HG03025 (cell line): ENCODE measurements around the gene CTAG1A.
A peak's percentile ranks its signal among the peaks of the same experiment; 100 is the strongest.
"Not testable (repeated sequence)": the region's sequence is repeated elsewhere in the genome, so short reads cannot be mapped to it uniquely, and the experiment has no call there.

Experiments used
- ATAC-seq: cut with Tn5 transposase; IDR thresholded peaks from one replicate; pipeline ENCODE4 v1.9.1; 2021; ENCODE audit warnings: mild to moderate bottlenecking, moderate library complexity; ENCODE audit not compliant: unreplicated experiment, low FRiP score

The CTAG1A gene

DNA sequence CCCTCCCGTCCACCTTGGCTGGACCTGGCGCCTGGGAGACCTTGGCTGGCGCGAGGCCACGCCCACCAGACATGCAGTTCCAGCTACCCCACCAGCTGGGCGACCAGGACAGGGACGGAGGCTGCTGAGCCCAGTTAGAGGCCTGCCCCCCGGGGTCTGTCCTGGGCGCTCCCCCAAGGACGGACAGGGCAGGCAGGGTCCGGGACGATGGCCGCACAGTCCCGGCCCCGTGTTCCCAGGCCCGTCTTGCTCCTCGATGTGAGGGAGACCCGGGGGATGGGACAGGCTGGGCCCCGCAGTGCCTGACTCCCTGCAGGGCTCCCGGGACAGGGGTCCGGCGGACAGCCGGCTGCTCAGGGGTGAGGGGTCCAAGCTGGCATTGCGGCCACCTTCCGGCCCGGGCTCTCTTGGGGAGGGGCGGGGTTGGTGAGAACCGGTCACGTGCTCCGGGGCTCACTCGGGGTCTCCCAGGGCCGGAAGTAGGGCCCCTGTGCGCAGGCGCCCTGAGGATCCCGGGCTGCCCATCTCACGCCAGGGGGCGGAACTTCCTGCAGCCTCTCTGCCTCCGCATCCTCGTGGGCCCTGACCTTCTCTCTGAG is at the start of gene CTAG1A:
Gene CTAG1A, plus strand, starts transcription at position 549 of the 599 bp plus-strand sequence. CDS start 74 bp downstream, outside the sequence.
- ATAC-seq = not testable (repeated sequence)

- ATAC-seq = no peak
These were observed 49.0 kb upstream of the CTAG1A start for GRCh38 chrX:154535892-154536291.

DNA sequence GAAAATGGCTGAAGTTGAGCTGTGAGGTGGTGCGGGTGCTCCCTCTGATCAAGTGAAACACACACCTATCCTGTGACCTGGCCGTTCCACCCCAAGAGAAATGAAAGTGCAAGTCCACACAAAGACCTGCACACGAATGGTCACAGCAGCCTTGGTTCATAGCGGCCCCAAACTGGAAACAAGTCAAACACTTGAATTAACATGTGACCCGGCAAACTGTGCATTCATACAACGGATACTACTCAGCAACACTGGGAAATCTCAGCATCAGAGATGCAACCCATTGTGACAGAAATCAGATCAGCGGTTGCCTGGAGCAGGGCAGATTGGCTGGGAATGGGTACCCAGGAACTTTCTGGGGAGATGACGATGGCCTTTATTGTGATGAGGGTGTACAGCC is 45.9 kb upstream of the CTAG1A start:
- ATAC-seq = no peak

DNA sequence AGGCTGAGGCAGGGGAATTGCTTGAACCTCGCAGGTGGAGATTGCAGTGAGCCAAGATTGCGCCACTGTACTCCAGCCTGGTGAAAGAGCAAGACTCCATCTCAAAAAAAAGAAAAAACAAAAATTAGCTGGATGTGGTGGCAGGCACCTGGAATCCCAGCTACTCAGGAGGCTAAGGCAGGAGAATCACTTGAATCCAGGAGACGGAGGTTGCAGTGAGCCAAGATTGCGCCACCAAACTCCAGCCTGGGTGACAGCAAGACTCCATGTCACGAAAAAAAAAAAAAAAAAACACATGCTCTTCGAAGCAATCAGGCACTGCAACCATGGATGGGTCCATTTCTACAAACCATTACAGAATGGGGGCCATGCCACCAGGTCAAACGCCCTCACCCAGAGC is 44.6 kb upstream of the CTAG1A start:
- not testable (repeated sequence) for ATAC-seq

- ATAC-seq = no peak
These were observed 43.9 kb upstream of the CTAG1A start for GRCh38 chrX:154540897-154541535.

DNA sequence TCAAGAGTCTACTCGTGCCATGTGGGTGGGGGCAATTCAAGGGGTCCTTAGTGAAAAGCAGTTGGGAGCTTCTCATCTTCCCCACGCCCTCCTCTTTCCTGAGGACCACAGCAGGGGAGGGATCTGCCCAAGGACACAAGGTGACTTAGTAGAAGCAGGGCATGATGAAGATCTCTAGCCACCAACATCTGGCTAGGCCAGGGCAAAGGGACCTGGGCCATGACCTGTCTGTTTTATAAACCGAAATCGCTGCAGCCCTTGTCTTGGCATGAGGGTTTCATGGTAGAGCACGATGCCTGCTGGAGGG is 43.4 kb upstream of the CTAG1A start:
- no peak for ATAC-seq

- ATAC-seq = no peak
These were observed 42.8 kb upstream of the CTAG1A start for GRCh38 chrX:154541896-154542722.

GRCh38 chrX:154542723-154543424 is 42.1 kb upstream of the CTAG1A start:
- no peak for ATAC-seq

- no peak for ATAC-seq
These were observed 39.2 kb upstream of the CTAG1A start for GRCh38 chrX:154545673-154546274.

DNA sequence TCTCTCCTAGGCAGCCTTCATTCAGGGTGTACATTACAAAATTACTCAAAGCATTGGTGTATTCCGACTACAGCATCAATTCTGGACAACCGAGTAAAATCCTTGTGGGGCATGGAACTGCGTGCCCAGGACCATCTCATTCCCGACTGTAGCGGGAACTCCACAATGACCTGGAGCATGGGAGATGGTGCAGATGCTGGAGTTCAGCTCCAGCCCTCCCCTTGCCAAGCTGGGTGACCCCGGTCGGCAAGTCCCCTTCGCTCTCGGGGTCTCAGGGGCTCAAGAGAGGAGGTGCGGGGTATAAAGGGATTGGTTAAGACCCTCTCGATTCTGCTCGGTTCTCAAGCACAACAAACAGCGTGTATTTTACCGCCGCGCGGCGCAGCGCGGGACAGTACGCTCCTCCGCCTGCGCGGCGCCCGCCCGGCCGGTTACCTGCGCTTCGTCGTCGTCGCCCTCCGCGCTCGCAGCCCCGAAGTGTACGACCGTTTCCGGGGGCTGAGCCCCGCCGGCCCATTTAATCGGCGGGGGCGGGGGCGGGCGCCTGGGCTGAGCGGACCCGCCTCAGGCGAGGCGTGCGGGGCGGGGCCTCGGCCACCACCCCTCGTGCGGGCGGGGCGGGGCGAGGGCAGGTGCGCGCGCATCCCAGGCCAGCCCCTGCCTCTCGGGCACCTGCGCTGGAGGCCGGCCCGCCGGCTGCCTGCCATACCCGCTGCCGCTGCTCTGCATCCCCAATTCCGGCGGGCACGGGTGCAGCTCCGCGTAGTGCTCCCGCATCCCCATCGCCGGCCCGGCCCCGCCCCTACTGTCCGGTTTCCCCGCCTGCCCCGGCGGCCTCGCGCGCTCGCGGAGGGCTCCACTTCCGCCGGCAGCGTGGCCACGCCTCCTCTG is 38.3 kb upstream of the CTAG1A start, which contains the start of gene G6PD:
Gene G6PD, minus strand, starts transcription at position 493 of the 891 bp plus-strand sequence. CDS start 691 bp downstream, outside the sequence.
- peak; percentile 21 for ATAC-seq

DNA sequence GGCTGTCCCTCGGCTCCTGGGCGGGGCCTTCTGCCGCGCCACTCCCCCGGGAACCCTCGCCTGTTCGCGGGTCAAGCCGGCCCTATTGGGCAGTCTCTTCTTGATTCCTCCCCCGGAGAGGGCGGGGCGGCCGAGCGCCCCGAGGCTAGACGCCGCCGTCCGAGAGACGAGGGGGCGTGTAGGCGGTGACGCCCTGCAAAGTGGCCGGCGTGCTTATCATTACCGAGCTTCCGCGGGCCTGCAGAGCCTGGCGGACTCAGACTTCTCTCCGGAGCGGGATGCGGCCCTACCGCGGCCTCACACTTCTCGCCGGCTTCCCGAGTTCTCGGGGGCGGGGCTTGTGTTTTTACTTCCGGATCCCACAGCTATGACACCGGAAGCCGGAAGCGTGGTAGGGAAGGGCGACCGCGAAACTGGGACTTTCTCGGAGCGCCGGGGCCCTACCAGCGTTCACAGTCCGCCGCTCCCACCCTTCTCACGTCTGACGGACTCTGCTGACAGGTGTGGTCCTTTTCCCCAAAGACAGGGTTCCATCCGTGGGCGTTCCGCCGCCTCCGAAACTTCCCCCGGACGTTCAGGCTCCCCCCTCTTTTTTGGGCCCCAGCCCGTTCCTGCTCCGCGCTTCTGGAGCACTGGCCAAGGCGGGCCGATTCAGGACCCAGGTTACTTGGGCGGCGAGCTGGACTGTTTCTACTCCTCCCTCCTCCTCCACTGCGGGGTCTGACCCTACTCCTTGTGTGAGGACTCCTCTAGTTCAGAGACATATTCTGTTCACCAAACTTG is 37.5 kb upstream of the CTAG1A start, which contains the start of gene IKBKG:
Gene IKBKG, plus strand, starts transcription at position 376 of the 783 bp plus-strand sequence. CDS start 4,383 bp downstream, outside the sequence.
- peak; percentile 73 for ATAC-seq

- ATAC-seq = no peak
These were observed 37.0 kb upstream of the CTAG1A start for GRCh38 chrX:154548028-154548316.

DNA sequence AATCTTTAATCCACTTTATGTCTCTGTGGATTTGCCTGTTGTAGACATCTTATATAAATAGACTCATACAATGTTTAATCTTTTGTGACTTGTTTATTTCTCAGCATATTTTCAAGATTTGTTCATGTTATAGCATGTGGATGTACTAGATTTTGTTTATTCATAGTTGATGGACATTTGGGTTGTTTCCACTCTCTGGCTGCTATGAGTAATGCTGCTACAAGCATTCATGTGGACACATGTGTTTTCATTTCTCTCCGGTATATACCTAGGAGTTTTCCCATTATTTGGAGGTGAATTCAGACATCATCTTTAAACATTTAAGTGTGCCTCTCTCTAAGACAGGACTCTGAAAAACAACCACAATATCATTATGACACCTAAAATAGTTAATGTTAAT is 35.2 kb upstream of the CTAG1A start:
- ATAC-seq = no peak

GRCh38 chrX:154552112-154552806 is 32.7 kb upstream of the CTAG1A start:
- ATAC-seq = not testable (repeated sequence)

DNA sequence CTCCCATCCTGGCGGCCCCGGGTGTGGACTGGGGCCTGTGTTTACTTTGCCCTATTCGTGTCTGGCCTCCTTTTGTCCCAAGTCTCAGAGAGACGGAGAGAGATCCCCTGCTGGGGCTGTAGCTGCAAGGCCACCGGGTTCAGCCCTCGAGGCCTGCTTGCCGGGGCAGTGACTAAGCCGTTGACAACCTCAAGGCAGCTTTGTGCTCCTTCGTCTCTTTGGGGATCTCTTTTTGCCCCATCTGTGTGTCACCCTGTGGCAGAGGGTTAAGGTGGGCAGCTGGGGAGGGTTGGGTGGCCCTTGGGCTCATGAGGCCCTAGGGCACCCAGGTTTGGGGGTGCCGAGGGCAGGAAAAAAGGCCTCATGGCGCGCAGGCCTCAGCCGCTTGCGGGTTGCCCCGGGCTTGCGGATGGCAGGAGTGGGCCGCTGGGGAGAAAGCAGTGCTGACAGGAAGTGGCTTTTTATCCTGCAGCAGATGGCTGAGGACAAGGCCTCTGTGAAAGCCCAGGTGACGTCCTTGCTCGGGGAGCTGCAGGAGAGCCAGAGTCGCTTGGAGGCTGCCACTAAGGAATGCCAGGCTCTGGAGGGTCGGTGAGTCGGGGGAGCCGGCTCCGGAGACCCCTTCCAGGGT is 26.8 kb upstream of the CTAG1A start:
- not testable (repeated sequence) for ATAC-seq

DNA sequence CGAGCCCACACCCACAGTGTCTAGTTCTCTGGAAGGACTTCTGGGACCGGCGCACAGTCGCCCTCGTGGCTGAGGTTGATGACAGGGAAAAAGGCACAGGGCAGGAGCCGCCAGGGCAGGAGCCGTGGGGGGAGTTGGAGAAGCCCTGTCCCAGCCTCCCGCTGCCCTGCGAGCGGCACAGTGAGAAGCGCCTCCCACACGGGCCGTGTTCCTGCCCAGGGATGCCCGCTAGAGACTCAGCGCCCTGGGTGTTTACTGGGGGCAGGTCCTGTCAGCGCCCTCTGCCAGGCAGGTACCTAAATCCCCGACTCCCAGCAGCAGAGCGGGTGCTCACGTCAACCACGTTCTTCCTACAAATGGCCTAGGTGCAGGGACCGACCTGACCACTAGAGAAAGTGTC is 26.0 kb upstream of the CTAG1A start:
- not testable (repeated sequence) for ATAC-seq

- ATAC-seq = not testable (repeated sequence)
These were observed 24.6 kb upstream of the CTAG1A start for GRCh38 chrX:154560326-154560725.

DNA sequence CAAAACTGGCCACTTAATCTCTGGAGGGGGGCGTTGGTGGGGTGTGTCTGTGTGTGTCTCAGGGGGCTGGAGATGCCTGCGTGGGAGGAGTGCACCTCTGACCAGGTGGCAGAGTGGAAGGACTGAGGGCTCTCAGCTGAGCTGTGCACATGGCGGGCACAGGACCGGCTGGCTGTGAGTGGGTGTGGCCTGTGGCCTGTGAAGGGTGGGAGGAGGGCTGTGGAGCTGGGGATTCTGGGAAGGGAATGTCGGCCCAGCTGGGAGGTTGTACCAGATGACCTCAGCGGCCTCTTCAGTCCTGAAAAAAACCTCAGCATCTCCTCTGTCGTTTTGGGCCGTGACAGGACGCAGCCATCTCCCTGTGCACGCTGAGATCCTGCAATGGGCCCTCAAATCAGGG is 22.6 kb upstream of the CTAG1A start:
- ATAC-seq = not testable (repeated sequence)
